C4-2B (cell line): ENCODE results near the gene ROR2.

Experiments
- ZFX ChIP-seq: fragments of 450-650 bp; IDR thresholded peaks from 2 replicates; pipeline ENCODE4 v1.6.1; 2017
- TF ChIP-seq, protein P1 (sequence below): fragments of 450-650 bp; conservative IDR thresholded peaks from 2 replicates; pipeline ENCODE4 v1.5.1; 2017; ENCODE audit warnings: mild to moderate bottlenecking

- TF ChIP-seq, protein P1, sequence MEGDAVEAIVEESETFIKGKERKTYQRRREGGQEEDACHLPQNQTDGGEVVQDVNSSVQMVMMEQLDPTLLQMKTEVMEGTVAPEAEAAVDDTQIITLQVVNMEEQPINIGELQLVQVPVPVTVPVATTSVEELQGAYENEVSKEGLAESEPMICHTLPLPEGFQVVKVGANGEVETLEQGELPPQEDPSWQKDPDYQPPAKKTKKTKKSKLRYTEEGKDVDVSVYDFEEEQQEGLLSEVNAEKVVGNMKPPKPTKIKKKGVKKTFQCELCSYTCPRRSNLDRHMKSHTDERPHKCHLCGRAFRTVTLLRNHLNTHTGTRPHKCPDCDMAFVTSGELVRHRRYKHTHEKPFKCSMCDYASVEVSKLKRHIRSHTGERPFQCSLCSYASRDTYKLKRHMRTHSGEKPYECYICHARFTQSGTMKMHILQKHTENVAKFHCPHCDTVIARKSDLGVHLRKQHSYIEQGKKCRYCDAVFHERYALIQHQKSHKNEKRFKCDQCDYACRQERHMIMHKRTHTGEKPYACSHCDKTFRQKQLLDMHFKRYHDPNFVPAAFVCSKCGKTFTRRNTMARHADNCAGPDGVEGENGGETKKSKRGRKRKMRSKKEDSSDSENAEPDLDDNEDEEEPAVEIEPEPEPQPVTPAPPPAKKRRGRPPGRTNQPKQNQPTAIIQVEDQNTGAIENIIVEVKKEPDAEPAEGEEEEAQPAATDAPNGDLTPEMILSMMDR = no peak
- no peak for TF ChIP-seq ZFX
Observed at GRCh38 chr9:91992461-91993041, 42.5 kb upstream of the ROR2 start.
